Skin of body (tissue), 2 donors: ENCODE data around the gene TMEM255B. TPM values are rescaled to one million over a fixed set of nuclear protein-coding genes. Genes with fewer than 3 reads are reported as not detected.
"Not testable (repeated sequence)": the region's sequence is repeated elsewhere in the genome, so short reads cannot be mapped to it uniquely, and the experiment has no call there.

Experiments used
- DNase-seq: peaks from one replicate; lab custom pipeline; 2025; lab: John Stamatoyannopoulos, UW
- total RNA-seq: library from RNA; depleted of rRNA; stranded (reverse); fragments of >200 nt; gene quantifications from one replicate; pipeline ENCODE4 v1.2.3, GENCODE V29; 2014

TMEM255B gene
- total RNA-seq, 1 donor from 2014 or later: 1.7 TPM

DNA sequence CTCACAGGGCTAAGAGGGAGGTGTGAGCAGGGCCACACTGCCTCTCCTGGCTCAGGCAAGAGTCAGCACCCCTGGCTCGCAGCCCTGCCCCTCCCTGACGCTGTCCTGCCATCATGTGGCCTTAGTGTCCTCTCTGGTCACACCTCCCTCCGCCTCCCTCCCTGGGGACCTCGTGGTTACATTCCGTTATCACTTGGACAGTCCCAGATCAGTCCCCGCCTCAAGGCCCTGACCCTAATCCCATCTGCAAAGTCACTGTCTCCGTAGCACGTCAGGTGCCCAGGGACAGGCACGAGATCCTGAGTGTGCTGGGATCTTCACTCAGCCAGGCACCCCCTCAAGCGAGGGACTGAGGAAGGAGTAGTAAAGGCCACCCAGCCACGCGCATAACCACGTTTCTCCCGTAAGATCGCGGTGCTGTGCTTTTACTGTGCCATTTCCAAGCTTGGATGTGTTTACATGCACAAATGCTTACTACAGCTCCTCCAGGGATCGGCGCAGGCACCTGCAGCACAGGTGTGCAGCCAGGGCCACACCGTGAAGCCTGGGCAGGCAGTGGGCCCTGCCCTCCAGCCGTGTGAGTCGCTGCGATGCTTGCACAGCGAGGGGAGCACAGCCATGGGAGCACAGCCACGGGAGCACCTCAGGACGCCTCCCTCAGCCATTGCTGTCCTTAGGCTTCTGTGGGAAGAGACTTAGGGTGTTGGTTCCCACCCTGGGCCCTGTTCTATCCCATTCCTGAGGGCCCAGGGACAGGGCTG, 10.7 kb upstream of the TMEM255B start:
- DNase-seq: no peak

GRCh38 chr13:113748862-113749451, 10.1 kb upstream of the TMEM255B start:
- DNase-seq: no peak

DNA sequence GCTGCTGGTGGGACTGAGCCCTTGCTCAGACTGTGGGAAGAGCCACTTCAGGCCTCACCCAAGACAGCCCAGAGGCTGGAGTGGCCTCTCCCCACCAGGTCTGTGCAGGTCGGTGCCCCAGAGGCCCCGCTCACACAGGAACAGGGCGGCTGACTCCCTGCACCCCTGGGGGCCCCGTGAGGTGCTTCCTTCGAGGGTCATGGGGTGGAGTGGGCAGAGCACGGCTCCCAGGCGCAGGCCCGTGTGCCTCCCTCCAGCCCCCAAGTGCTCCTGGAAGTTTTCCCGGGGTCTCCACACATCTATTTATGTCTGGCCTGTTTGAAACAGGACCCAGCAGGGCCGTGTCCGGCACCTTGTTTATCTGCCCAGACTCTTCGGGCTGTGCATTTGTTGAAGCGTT, 9.5 kb upstream of the TMEM255B start:
- DNase-seq: no peak

DNA sequence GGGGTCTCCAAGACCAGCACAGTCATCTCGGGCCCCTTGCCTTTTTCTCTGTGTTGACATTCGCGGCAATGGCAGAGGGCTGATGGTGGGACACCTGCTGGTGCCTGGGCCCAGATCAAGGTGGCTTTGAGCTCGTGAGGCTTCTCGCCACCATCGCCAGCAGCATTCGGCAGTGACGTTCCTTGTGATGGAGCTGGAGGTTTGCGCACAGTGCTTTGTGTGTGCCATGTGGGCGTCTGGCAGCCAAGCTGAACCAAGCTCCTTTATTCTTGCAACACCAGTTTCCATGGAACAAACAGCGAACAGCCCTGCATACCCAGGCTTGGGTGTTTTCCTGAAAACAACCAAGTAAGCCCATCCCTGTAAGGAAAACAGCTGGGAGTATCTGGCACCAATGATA, 9.1 kb upstream of the TMEM255B start:
- DNase-seq: no peak

DNA sequence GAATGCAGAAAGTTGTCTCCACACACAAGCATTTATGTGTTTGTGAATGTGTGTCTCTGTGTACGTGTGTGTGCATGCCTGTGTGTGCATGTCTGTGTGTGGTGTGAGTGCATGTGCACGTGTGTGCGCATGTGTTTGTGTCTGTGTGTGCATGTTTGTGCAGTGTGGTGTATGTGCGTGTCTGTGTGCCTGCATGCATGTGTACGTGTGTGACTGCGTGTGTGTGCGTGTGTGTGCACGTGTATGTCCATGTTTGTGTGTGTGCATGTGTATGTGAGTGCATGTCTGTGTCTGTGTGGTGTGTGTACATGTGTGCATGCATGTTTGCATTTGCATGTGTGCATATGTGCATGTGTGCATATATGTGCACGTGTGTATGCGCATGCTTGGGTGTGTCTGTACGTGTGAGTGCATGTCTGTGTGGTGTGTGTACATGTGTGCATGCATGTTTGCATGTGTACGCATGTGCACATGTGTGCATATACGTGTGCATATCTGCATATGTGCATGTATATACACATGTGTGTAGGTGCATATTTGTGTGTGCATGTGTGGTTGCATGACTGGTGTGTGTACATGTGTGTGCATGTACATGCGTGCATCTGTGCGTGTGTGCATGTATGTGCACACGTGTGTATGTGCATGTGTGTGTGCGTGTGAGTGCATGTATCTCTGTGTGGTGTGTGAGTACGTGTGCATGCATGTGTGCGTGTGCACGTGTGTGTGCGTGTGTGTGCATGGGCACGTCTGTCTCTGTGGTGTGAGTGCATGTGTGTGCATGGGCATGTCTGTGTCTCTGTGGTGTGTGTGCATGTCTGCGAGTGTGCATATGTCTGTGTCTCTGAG, 8.2 kb upstream of the TMEM255B start:
- no peak for DNase-seq

DNA sequence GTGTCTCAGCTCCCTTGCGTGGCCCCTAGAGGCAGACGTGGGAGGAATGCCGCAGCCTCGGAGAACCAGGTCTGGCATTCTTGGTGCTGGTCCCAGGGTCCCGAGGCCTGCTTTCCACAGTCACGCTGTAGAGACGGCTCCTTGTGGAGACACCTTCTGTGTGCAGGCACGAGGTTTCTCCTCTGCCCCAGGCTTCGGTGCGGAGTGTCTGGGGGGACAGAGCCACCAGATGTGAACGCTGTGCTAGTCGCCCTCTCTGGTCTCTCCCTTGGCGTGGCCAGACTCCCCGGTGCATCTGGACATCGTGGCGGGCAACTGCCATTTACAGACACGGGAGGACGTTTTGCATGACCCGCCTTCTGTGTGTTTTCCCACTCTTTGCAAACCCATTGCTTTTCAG, 7.5 kb upstream of the TMEM255B start:
- DNase-seq: no peak

DNA sequence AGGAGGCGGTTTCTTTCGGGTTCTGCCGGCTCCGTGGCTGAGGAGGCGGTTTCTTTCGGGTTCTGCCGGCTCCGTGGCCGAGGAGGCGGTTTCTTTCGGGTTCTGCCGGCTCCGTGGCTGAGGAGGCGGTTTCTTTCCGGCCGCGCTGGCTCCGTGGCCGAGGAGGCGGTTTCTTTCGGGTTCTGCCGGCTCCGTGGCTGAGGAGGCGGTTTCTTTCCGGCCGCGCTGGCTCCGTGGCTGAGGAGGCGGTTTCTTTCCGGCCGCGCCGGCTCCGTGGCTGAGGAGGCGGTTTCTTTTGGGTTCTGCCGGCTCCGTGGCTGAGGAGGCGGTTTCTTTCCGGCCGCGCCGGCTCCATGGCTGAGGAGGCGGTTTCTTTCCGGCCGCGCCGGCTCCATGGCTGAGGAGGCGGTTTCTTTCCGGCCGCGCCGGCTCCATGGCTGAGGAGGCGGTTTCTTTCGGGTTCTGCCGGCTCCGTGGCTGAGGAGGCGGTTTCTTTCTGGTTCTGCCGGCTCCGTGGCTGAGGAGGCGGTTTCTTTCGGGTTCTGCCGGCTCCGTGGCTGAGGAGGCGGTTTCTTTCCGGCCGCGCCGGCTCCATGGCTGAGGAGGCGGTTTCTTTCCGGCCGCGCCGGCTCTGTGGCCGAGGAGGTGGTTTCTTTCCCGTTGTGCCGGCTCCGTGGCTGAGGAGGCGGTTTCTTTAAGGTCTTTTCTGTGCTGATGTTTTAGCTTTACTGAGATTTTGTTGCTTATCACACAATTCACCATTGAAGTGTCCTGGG, 6.6 kb upstream of the TMEM255B start:
- not testable (repeated sequence) for DNase-seq

DNA sequence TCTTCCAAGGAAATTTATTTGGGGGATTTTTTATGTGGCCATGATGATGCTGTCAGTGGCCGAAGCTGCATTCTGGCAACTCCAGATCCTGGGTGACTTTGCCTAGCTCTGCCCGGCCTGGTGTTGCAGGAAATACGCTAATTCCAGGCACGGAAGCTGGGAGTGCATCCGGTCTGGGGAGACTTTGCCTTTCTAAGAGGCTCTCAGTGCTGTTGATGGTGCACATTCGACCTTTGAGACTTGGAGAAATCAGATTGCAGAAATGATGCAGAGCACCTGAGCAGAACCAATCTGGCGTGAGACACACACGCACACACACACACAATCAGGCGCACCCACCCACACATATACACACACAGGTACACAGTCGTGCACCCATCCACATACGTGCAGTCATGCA, 5.9 kb upstream of the TMEM255B start:
- DNase-seq: no peak

DNA sequence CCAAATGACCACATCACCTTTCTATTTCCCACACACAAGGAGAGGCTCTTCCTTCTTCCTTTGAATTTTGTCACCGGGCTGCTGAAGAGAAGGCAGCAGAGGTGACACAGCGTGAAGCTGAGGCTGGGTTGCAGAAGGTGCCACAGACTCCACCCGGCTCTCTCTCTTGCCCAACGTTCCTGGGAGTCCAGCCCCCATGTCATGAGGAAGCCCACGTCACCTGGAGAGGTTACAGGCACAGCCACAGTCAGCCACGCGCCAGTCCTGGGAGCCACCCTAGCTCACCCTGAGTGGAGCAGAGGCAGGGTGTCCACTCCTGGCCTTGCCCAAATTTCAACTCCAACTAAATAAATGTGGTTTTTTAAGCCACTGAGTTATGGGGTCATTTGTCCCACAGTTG, 4.8 kb upstream of the TMEM255B start:
- DNase-seq: no peak

DNA sequence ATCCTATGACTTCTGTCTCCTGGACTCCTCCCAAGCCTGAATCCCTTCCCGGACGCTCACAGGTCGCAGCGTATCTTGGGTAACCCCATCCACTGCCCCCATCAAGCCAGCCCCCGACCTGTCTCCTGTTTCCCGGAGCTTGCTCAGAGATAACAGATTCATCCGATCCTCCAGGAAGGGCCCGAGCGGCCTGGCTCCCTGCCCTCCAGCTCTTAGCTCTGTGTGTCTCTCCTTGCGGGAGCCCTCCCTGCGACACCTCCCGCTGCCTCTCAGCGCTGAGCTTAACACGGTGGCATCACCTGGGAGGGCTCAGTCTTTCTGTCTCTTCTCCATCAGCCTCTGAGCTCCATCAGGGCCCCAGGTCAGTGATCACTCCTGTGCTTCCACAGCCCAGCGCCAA, 4.3 kb upstream of the TMEM255B start:
- no peak for DNase-seq

DNA sequence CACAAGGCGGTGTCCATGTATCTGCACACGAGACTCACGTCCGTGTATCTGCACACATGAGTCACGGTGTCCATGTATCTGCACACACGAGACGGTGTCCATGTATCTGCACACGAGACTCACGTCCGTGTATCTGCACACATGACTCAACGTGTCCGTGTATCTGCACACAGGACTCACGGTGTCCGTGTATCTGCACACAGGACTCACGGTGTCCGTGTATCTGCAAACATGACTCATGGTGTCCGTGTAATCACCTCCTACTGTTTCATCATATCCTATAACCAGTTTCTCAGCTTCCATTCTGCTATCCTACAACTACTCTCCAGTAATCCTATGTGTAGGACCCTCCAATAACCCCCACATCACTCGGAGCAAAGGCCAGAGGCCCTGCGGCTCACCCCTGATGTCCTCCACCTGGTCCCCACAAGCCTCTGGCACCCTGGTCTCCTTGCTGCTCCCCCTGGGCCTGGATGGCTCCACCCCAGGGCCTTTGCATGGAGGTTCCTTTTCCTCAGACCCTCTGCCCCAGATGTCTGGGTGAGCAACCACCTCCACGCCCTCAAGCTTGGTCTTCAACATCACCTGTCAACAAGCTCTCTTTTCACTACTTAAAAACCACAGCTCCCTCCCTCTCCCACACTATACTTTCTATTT, 2.5 kb upstream of the TMEM255B start:
- DNase-seq: no peak

DNA sequence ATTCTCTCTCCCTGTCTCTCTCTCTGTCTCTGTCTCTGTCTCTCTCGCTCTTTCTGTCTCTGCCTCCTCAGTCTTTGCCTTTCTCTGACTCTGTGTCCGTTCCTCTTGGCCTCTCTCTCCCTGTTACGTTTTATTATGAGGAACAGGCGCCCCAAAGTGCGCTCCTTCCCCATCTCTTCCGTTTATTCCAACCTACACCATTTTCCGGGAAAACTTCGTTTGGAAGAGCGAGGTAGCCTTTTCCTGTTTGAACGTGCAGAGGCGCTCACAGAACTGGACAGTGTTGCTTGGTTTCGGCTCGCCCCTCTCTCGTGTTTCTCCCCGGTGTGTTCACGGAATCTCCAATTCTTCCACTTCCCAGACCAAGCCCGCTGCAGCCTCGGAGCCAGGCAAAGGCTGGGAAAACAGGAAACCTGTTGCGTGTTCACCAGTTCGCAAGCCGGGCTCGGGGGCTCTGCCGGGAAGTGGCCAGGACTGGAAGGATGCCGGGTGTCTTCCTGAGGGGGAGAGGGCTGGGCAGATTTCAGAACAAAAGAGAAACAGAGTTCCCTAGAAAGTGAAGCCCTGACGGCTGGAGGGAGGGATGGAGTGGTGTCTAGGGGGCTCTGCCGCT, 605 bp downstream of the TMEM255B start:
- no peak for DNase-seq

GRCh38 chr13:113761136-113761535, 2.1 kb downstream of the TMEM255B start:
- DNase-seq: no peak

DNA sequence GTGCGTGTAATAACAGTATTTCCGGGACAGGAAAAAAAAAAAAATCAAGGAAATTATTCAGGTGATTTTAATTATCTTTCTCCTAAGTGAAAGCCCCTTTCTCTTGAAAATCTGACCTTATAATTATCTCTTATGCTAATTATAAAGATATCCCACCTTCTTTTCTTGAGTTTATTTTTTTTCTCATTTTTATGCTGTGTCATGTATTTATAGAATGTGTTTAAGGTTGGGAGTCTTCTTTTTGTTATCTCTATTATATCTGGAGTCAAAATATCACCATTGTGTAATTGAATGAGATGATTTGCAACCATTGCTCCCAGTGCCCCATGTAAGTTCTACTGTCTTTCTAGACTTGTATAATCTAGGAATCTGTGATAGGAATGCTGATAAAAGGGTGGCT, 3.0 kb downstream of the TMEM255B start:
- no peak for DNase-seq

GRCh38 chr13:113762538-113762937, 3.5 kb downstream of the TMEM255B start:
- no peak for DNase-seq

DNA sequence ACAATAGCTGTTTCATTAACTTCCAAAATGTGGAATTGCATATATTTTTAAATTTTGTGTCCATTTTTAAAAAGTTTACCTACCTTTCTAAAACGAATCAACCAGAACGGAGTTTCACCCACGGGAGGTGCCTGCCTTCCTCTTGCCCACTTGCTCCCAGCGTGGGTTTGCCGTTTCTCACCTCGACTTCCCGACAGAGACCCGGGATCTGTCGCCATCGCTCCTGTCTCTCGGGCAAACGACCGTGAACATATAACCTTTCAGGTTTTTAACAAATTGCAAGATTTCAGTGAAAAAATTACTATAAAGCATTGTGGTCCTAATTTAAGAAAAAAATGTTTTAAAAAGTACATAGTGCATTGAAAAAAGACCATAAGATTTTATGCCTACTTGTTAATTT, 4.2 kb downstream of the TMEM255B start:
- DNase-seq: no peak

GRCh38 chr13:113763961-113764792, 5.2 kb downstream of the TMEM255B start:
- no peak for DNase-seq

- no peak for DNase-seq
Observed at GRCh38 chr13:113764793-113765563, 6.0 kb downstream of the TMEM255B start.

- DNase-seq: peak; percentile 72
Observed at GRCh38 chr13:113765564-113765910, 6.5 kb downstream of the TMEM255B start.
